GM19467 (cell line): ENCODE measurements around the gene SH3RF3.

ENCODE experiments used
- ATAC-seq: cut with Tn5 transposase; IDR thresholded peaks from one replicate; pipeline ENCODE4 v1.9.1; 2021; ENCODE audit warnings: mild to moderate bottlenecking, moderate library complexity; ENCODE audit not compliant: unreplicated experiment

The SH3RF3 gene

GRCh38 chr2:109422758-109423500 is 293.9 kb downstream of the SH3RF3 start:
- no peak for ATAC-seq

- no peak for ATAC-seq
Measured at GRCh38 chr2:109423556-109424359, 294.8 kb downstream of the SH3RF3 start.

GRCh38 chr2:109425411-109425810 is 296.4 kb downstream of the SH3RF3 start:
- ATAC-seq, result no peak

- no peak for ATAC-seq
Measured at GRCh38 chr2:109427661-109428091, 298.7 kb downstream of the SH3RF3 start.

GRCh38 chr2:109428281-109428680 is 299.3 kb downstream of the SH3RF3 start:
- ATAC-seq, result no peak

GRCh38 chr2:109428841-109429566 is 300.0 kb downstream of the SH3RF3 start:
- no peak for ATAC-seq

GRCh38 chr2:109429567-109430328 is 300.7 kb downstream of the SH3RF3 start:
- no peak for ATAC-seq

- ATAC-seq, result no peak
Measured at GRCh38 chr2:109430329-109430636, 301.3 kb downstream of the SH3RF3 start.

GRCh38 chr2:109432421-109432820 is 303.4 kb downstream of the SH3RF3 start:
- ATAC-seq, result no peak

GRCh38 chr2:109433486-109433885 is 304.5 kb downstream of the SH3RF3 start:
- no peak for ATAC-seq

GRCh38 chr2:109433926-109434325 is 304.9 kb downstream of the SH3RF3 start:
- no peak for ATAC-seq

- ATAC-seq, result no peak
Measured at GRCh38 chr2:109434351-109434750, 305.3 kb downstream of the SH3RF3 start.

GRCh38 chr2:109435066-109435690 is 306.2 kb downstream of the SH3RF3 start:
- no peak for ATAC-seq

GRCh38 chr2:109435901-109436598 is 307.0 kb downstream of the SH3RF3 start:
- no peak for ATAC-seq

- no peak for ATAC-seq
Measured at GRCh38 chr2:109436610-109437225, 307.7 kb downstream of the SH3RF3 start.

GRCh38 chr2:109437325-109438090 is 308.5 kb downstream of the SH3RF3 start:
- ATAC-seq, result no peak

- ATAC-seq, result no peak
Measured at GRCh38 chr2:109438146-109438545, 309.1 kb downstream of the SH3RF3 start.

- ATAC-seq, result no peak
Measured at GRCh38 chr2:109438773-109439389, 309.9 kb downstream of the SH3RF3 start.
